Renal cortex interstitium (tissue), 11 donors: Measurements from ENCODE around the gene ZAR1. TPM values are rescaled to one million over a fixed set of nuclear protein-coding genes. Genes with fewer than 3 reads are reported as not detected.

Source experiments
- DNase-seq, 11 donors: peaks; one replicate each; pipeline ENCODE4 v3.0.0-alpha.2; 2013; ENCODE audit warnings: low read depth in 9 of 11, low spot score in 4 of 11; ENCODE audit errors: extremely low read depth in 1 of 11
- polyA plus RNA-seq, 3 donors: library from polyadenylated mRNA; unstranded; fragments of 120-200 nt; gene quantifications; one replicate each; pipeline ENCODE4 v1.2.1, GENCODE V29; 2013; ENCODE audit not compliant: insufficient read length in 3 of 3

ZAR1 gene
- polyA plus RNA-seq, 3 donors: not detected

- DNase-seq: peak in 1 of 11 donors; percentile 2
Observed at GRCh38 chr4:48543796-48544195, 53.7 kb downstream of the ZAR1 start.

Other genes starting within 250 kb of the ZAR1 start
- 1 to 10 TPM; 3.1 to 5.5 (median 4.5) TPM for gene TEC, start 220.4 kb upstream of the ZAR1 start, polyA plus RNA-seq
- gene SLAIN2, start 148.7 kb upstream of the ZAR1 start, polyA plus RNA-seq: 10 to 100 TPM; 56.3 to 74.2 (median 66.6) TPM
- under 1 TPM; 0.25 to 0.54 (median 0.30) TPM for gene SLC10A4, start 6.9 kb upstream of the ZAR1 start, polyA plus RNA-seq